Mesodermal cell (in vitro differentiated cells): ENCODE results near the gene EIF5B.

ENCODE experiments used
- H3K27ac ChIP-seq: 2 replicates; pipeline ENCODE4 v1.7.0; 2013; ENCODE audit warnings: mild to moderate bottlenecking, low read depth, low read length, moderate library complexity; ENCODE audit not compliant: severe bottlenecking
- H3K36me3 ChIP-seq: 2 replicates; pipeline ENCODE4 v1.7.1; 2013; ENCODE audit warnings: mild to moderate bottlenecking, low read length, moderate library complexity; ENCODE audit not compliant: control insufficient read depth, insufficient read depth
- H3K4me1 ChIP-seq: one replicate; pipeline ENCODE4 v1.7.1; 2013; ENCODE audit warnings: mild to moderate bottlenecking, low read length; ENCODE audit not compliant: insufficient read depth, control insufficient read depth, poor library complexity, severe bottlenecking
- H3K4me3 ChIP-seq: 2 replicates; pipeline ENCODE4 v1.7.0; 2013; ENCODE audit warnings: low read length, control low read depth, mild to moderate bottlenecking; ENCODE audit not compliant: insufficient read depth, poor library complexity, severe bottlenecking; ENCODE audit errors: extremely low read depth
- H3K9me3 ChIP-seq: 2 replicates; pipeline ENCODE4 v1.7.1; 2013; ENCODE audit warnings: mild to moderate bottlenecking, low read length, moderate library complexity; ENCODE audit not compliant: control insufficient read depth
- WGBS, 2 experiments: methylation state at CpG; one replicate each; pipeline ENCODE4 v1.1.5; 2013; ENCODE audit warnings: missing lambda C conversion rate in 2 of 2; ENCODE audit not compliant: insufficient coverage in 2 of 2; 5-methylcytosine and 5-hydroxymethylcytosine counted together

The EIF5B gene

GRCh38 chr2:99373144-99373543 is 36.0 kb downstream of the EIF5B start:
- H3K36me3 ChIP-seq: peaks cover 86% of the 10 kb centered on the region
- H3K9me3 ChIP-seq: no peaks in the 10 kb centered on the region
- WGBS, 2 experiments: 80% methylated on average over 1 of the region's 4 CpGs; no CpG with 5 or more reads in 1 of the 2 experiments
- no peak overlapping the region for H3K27ac ChIP-seq
- no peak overlapping the region for H3K4me3 ChIP-seq
- no peaks in the 10 kb centered on the region for H3K4me1 ChIP-seq

DNA sequence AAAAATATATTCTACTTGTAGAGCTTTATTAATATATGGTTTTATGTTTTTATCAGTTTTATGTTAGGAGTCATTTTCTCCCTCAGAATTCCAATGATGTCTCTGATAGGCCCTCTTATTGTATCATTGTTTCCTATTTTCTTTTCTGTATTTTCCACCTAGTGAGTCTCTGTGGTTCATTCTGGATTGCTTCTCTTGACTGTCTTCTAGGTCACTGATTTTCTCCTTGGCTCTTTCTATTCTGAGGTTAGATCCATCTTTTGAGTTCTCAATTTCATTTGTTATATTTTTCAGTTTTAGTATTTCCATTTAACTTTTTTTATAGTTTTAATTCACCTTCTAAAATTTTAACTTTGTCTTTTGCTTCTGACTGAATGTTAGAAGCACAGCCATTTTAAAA is 37.6 kb downstream of the EIF5B start:
- H3K4me3 ChIP-seq: no peak overlapping the region
- H3K4me1 ChIP-seq: no peaks in the 10 kb centered on the region
- H3K36me3 ChIP-seq: peaks cover 83% of the 10 kb centered on the region
- no peaks in the 10 kb centered on the region for H3K9me3 ChIP-seq
- H3K27ac ChIP-seq: no peak overlapping the region

- Histone ChIP-seq H3K27ac (no peak overlapping the region), H3K4me3 (no peak overlapping the region), H3K4me1 (no peaks in the 10 kb centered on the region), H3K9me3 (no peaks in the 10 kb centered on the region), H3K36me3 (peaks cover 84% of the 10 kb centered on the region)
- 92 to 100% methylated on average over 1 to 2 of the region's 7 CpGs for WGBS, 2 experiments
These were observed 39.2 kb downstream of the EIF5B start for GRCh38 chr2:99376254-99376864.

DNA sequence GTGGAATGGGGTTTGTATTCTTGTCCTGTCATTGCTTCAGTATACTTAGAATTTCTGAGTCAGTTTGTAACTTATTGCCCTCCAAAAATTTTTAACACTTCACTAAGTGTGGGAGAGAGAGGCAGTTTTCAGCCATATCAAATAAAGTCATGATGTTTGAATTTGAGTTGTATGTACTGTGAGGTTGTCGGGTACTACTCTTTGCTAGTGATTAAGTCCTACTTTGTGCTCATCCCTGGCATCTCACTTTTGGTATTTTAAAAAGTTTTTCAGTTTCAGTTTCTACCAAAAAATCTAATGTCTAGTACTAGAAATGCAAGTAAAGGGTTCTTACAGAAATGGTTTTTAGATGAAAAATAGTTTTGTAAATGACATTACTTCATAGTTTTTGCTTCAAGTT is 40.7 kb downstream of the EIF5B start:
- Histone ChIP-seq H3K36me3 (peaks cover 84% of the 10 kb centered on the region), H3K4me1 (no peaks in the 10 kb centered on the region), H3K9me3 (no peaks in the 10 kb centered on the region), H3K4me3 (no peak overlapping the region), H3K27ac (no peak overlapping the region)
- WGBS, 2 experiments: no CpG with 5 or more reads among the region's 1 CpG

GRCh38 chr2:99380376-99381010 is 43.3 kb downstream of the EIF5B start:
- Histone ChIP-seq H3K27ac (no peak overlapping the region), H3K4me3 (no peak overlapping the region), H3K36me3 (peaks cover 89% of the 10 kb centered on the region), H3K9me3 (no peaks in the 10 kb centered on the region), H3K4me1 (no peaks in the 10 kb centered on the region)
- 95 to 100% methylated on average over 1 to 2 of the region's 3 CpGs for WGBS, 2 experiments

DNA sequence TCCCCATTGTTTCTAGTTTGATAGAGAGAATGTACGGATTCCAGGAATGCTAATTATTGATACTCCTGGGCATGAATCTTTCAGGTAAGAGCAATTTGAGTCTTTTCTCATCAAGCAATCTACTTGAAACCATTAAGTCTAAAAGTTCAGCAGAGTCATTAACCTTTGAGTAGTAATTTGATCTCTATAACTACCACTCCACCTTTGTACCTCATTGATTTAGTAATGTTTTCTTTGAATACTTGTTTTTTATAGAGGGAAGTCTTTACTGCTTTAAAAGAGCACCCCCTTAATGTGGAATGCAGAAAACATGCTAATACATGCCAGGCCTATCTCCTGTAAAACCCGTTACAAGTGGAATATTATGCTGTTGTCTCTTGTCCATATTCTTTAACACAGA is 45.0 kb downstream of the EIF5B start:
- no CpG with 5 or more reads among the region's 2 CpGs for WGBS, 2 experiments
- H3K9me3 ChIP-seq: no peaks in the 10 kb centered on the region
- peaks cover 78% of the 10 kb centered on the region for H3K36me3 ChIP-seq
- no peaks in the 10 kb centered on the region for H3K4me1 ChIP-seq
- no peak overlapping the region for H3K27ac ChIP-seq
- H3K4me3 ChIP-seq: no peak overlapping the region

DNA sequence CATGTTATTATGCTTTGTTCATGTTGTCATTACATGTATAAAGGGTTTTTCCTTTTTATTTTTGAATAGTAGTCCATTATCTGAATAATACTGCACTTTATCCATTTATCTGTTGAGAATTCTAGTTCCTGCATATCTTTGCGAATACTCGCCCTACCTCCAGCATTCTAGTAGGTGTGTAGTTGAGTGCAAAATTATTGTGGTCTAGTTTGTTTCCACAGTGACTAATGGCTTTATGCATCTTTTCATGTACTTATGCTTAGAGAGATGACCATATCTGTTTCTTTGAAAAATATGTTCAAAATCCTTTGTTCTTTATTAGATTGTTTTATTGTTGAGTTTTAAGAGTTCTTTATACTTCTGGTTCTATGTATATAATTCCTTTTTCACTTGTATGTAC is 48.8 kb downstream of the EIF5B start:
- H3K4me1 ChIP-seq: no peaks in the 10 kb centered on the region
- no peak overlapping the region for H3K4me3 ChIP-seq
- no peak overlapping the region for H3K27ac ChIP-seq
- no CpG with 5 or more reads among the region's 2 CpGs for WGBS, 2 experiments
- H3K9me3 ChIP-seq: no peaks in the 10 kb centered on the region
- H3K36me3 ChIP-seq: peaks cover 61% of the 10 kb centered on the region

- peaks cover 62% of the 10 kb centered on the region for H3K36me3 ChIP-seq
- no peaks in the 10 kb centered on the region for H3K4me1 ChIP-seq
- H3K9me3 ChIP-seq: no peaks in the 10 kb centered on the region
- no peak overlapping the region for H3K4me3 ChIP-seq
- no peak overlapping the region for H3K27ac ChIP-seq
- 83% methylated on average over 1 of the region's 2 CpGs; no CpG with 5 or more reads in 1 of the 2 experiments for WGBS, 2 experiments
These were observed 51.7 kb downstream of the EIF5B start for GRCh38 chr2:99388892-99389291.

DNA sequence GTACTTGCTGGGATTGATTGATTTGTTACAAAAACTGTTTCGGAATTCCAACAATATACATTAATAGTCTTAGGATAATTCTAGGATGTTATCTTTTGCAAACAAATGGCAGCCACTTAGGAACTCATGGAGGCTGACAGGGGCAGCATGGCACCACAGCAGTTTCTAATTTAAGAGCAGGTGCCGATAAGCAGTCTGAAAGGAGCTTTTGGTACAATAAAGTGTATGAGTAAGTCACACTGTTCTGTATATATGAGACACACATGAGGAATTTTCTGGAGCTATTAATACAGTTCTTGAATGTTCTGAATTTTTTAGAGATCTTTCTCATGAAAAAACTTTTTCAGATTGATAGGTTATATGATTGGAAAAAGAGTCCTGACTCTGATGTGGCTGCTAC is 52.2 kb downstream of the EIF5B start:
- Histone ChIP-seq H3K4me3 (no peak overlapping the region), H3K36me3 (peaks cover 62% of the 10 kb centered on the region), H3K4me1 (no peaks in the 10 kb centered on the region), H3K27ac (no peak overlapping the region), H3K9me3 (no peaks in the 10 kb centered on the region)
- 89 to 100% methylated on average over 1 of the region's 2 CpGs for WGBS, 2 experiments

- Histone ChIP-seq H3K4me3 (no peak overlapping the region), H3K36me3 (peaks cover 62% of the 10 kb centered on the region), H3K9me3 (no peaks in the 10 kb centered on the region), H3K4me1 (no peaks in the 10 kb centered on the region), H3K27ac (no peak overlapping the region)
- 92 to 100% methylated on average over 2 of the region's 3 CpGs for WGBS, 2 experiments
These were observed 52.8 kb downstream of the EIF5B start for GRCh38 chr2:99389946-99390345.

GRCh38 chr2:99395589-99396130 is 58.5 kb downstream of the EIF5B start:
- WGBS, 2 experiments: 93 to 96% methylated on average over 2 to 3 of the region's 3 CpGs
- no peaks in the 10 kb centered on the region for H3K9me3 ChIP-seq
- H3K4me1 ChIP-seq: no peaks in the 10 kb centered on the region
- H3K4me3 ChIP-seq: no peak overlapping the region
- peaks cover 100% of the 10 kb centered on the region for H3K36me3 ChIP-seq
- no peak overlapping the region for H3K27ac ChIP-seq
